Fibroblast of pulmonary artery (primary cell): ENCODE measurements around the gene GCC2.

Source experiments
- DNase-seq: peaks from one replicate; pipeline ENCODE4 v3.0.0-alpha.2; 2010; ENCODE audit warnings: low read depth
- H3K4me3 ChIP-seq: replicated peaks from 2 replicates; pipeline ENCODE4 v1.5.1; 2011; ENCODE audit warnings: low read depth, mild to moderate bottlenecking, control low read depth, low read length, moderate library complexity
- TF ChIP-seq, protein P1 (sequence below): IDR thresholded peaks from 2 replicates; pipeline ENCODE4 v1.5.1; 2011; ENCODE audit warnings: mild to moderate bottlenecking, control low read depth, low read length, inconsistent platforms; ENCODE audit errors: missing control alignments

The GCC2 gene, protein sequence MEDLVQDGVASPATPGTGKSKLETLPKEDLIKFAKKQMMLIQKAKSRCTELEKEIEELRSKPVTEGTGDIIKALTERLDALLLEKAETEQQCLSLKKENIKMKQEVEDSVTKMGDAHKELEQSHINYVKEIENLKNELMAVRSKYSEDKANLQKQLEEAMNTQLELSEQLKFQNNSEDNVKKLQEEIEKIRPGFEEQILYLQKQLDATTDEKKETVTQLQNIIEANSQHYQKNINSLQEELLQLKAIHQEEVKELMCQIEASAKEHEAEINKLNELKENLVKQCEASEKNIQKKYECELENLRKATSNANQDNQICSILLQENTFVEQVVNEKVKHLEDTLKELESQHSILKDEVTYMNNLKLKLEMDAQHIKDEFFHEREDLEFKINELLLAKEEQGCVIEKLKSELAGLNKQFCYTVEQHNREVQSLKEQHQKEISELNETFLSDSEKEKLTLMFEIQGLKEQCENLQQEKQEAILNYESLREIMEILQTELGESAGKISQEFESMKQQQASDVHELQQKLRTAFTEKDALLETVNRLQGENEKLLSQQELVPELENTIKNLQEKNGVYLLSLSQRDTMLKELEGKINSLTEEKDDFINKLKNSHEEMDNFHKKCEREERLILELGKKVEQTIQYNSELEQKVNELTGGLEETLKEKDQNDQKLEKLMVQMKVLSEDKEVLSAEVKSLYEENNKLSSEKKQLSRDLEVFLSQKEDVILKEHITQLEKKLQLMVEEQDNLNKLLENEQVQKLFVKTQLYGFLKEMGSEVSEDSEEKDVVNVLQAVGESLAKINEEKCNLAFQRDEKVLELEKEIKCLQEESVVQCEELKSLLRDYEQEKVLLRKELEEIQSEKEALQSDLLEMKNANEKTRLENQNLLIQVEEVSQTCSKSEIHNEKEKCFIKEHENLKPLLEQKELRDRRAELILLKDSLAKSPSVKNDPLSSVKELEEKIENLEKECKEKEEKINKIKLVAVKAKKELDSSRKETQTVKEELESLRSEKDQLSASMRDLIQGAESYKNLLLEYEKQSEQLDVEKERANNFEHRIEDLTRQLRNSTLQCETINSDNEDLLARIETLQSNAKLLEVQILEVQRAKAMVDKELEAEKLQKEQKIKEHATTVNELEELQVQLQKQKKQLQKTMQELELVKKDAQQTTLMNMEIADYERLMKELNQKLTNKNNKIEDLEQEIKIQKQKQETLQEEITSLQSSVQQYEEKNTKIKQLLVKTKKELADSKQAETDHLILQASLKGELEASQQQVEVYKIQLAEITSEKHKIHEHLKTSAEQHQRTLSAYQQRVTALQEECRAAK (N-terminal part only)

DNA sequence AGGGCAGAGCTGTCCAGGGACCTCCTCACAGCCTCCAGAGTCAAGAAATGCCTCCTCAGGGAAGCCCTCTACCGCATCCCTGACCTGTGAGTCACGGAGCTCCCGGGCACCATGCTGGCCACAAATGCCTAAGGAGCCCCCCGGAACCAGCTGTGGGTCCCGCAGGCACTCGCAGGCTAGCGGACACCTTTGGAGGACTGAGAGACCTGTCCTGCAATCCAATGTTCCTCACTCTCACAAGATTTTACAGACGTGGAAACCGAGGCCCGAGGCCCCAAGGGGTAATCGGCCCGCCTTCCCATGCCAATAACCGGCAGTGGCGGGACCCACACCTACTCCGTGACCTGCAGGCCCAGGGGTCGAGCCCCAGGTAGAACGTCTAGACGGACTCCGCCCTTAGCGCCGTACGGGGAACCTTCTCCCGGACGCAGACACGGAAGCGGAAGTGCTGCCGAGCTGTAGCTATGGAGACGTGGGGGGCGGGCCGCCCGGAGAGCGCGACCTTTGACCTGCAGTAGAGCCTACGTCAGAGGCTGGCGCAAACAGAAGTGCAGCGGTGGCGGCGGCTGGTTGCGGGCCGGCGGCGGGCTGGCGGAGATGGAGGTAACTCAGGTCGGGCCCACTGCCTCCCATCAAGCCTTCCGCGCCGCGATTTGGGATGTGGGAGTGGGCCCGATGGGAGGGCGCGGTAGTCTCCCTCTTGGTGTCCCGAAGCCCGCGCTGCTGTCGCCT, at the start of gene GCC2:
GCC2 (plus strand) TSS at position 529 of the 732 bp plus-strand sequence; CDS start at position 598, 69 bp downstream.
- peak within 1 kb of the TSS; percentile 81 for H3K4me3 ChIP-seq
- TF ChIP-seq, protein P1, sequence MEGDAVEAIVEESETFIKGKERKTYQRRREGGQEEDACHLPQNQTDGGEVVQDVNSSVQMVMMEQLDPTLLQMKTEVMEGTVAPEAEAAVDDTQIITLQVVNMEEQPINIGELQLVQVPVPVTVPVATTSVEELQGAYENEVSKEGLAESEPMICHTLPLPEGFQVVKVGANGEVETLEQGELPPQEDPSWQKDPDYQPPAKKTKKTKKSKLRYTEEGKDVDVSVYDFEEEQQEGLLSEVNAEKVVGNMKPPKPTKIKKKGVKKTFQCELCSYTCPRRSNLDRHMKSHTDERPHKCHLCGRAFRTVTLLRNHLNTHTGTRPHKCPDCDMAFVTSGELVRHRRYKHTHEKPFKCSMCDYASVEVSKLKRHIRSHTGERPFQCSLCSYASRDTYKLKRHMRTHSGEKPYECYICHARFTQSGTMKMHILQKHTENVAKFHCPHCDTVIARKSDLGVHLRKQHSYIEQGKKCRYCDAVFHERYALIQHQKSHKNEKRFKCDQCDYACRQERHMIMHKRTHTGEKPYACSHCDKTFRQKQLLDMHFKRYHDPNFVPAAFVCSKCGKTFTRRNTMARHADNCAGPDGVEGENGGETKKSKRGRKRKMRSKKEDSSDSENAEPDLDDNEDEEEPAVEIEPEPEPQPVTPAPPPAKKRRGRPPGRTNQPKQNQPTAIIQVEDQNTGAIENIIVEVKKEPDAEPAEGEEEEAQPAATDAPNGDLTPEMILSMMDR: no peak

DNA sequence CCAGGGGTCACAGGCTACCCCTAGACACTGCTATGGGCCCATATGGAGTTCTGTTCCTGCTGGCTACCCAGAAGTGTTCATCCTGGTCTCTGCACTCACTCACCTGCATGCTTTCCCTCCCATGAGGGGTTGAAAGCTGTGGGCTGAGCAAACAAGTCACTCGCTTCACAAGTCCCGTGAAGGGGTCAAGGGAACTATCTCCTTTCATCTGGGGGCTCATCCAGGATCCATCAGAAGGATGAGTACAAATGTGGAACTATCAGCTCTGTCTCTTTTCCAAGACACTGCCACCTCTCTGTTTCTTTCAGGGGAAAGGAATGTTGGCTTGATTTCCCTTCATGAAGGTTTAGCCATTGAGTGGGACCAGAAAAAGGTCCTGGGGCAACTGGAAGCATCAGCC, 49.5 kb upstream of the GCC2 start:
- TF ChIP-seq, protein P1: no peak
- no peak overlapping the region for H3K4me3 ChIP-seq
- DNase-seq: no peak

More for the DNA sequence above, at the start of gene GCC2:
- DNase-seq: peak; percentile 95

DNA sequence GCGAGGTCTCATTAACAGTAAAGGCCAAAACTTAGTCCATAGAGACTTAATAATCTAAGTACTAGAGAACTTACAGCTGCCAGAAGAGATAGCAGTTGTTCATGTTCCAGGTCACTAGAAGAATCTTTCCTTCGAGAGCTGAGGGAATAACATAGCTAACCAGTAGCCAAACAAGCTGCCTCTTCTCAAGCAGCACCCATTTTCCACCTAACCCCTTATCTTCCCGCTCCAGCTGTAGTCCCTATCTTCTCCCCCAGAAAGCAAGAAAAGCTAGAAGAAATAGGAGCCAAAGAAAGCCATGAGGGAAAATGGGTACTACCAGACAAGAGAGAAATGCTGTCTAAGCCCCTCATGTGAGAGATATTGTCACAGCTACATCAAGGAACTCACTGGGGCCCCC, 47.2 kb upstream of the GCC2 start:
- H3K4me3 ChIP-seq: no peak overlapping the region
- DNase-seq: no peak
- TF ChIP-seq, protein P1: no peak

DNA sequence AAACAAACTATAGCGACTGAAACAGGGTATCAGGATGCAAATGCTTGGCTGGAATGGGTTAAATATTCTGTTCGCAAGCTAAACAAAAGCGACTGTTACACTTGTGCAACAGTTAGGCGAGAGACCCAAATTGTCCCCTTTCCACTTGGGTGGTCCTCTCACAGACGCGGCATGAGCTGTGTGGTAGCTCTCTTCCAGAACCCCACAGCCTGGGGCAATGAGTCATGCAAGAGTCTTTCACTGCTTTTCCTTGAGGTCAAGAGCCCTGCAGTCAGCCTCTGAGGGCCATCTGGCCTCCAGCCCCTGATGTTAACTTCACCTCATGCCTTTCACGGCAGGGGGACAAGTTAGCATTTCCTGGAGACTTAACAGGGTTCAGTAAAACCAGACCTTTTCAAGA, 45.5 kb upstream of the GCC2 start:
- DNase-seq: peak; percentile 26
- no peak overlapping the region for H3K4me3 ChIP-seq
- TF ChIP-seq, protein P1: no peak

DNA sequence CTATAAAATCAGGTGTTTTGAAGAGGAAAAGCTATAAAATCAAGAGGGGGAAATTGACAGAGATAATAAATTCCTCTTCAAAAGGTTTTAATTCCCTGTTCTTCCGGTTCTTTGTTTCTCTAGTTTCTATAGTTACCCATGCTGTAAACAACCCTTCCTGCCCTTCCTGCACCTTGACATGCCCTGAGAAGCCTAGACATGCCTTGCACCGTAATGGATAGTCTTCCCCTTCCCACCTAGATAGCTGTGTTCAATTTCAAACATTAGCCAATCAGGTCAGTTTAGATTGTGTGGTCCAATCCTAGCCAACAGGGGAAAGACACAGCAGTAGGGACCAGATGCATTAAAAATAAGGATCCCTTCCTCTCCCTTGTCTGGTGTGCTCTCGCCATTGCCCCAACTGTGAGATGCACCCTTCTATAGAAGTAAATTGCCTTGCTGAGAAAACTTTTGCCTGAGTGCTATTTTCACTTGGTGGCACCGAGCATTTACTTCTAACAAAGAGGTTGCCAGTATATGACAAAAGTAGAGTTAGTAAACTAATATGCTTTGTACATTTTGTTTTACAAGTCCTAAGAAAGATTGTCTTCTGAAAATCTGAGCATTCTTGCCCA, 44.1 kb upstream of the GCC2 start:
- DNase-seq: no peak
- H3K4me3 ChIP-seq: no peak overlapping the region
- TF ChIP-seq, protein P1: no peak
